Testis (tissue), 3 donors: ENCODE results near the gene PDE7B. TPM values are rescaled to one million over a fixed set of nuclear protein-coding genes. Genes with fewer than 3 reads are reported as not detected.

Experiments used
- DNase-seq: peaks from one replicate; pipeline ENCODE4 v3.0.0-alpha.2; 2019
- H3K27ac ChIP-seq, 2 donors: fragments of 200-600 bp; sonication (generic); one replicate each; pipeline ENCODE4 v1.5.1; 2019
- H3K27me3 ChIP-seq: fragments of 200-600 bp; sonication (generic); one replicate; pipeline ENCODE4 v1.5.1; 2019
- H3K36me3 ChIP-seq: fragments of 200-600 bp; sonication (generic); one replicate; pipeline ENCODE4 v1.5.1; 2017; ENCODE audit warnings: low read depth; ENCODE audit errors: missing control alignments
- H3K4me1 ChIP-seq: fragments of 200-600 bp; sonication (generic); one replicate; pipeline ENCODE4 v1.5.1; 2019
- H3K4me3 ChIP-seq, 2 donors: fragments of 200-600 bp; sonication (generic); one replicate each; pipeline ENCODE4 v1.5.1; 2017 to 2019
- H3K9me3 ChIP-seq: fragments of 200-600 bp; sonication (generic); one replicate; pipeline ENCODE4 v1.5.1; 2017
- CTCF ChIP-seq, 3 experiments: fragments of 450-650 bp in 2 of 3; fragments of 200-600 bp in 1 of 3; sonication (generic) in 1 of 3; IDR thresholded peaks; one replicate each; pipeline ENCODE4 v1.5.1; 2016 to 2019; ENCODE audit warnings: antibody characterized with exemption in 3 of 3, mild to moderate bottlenecking in 2 of 3, moderate library complexity in 1 of 3
- POLR2A ChIP-seq: fragments of 450-650 bp; IDR thresholded peaks from one replicate; pipeline ENCODE4 v1.6.1; 2017; ENCODE audit warnings: antibody characterized with exemption, mild to moderate bottlenecking, moderate library complexity
- WGBS, 2 donors: methylation state at CpG; one replicate each; pipeline ENCODE4 v1.1.5; 2018; 5-methylcytosine and 5-hydroxymethylcytosine counted together
- intact Hi-C: fragments of 100-400 bp; cut with DNase I; formaldehyde crosslinking; loops from one replicate; pipeline ENCODE4 v1.15.1; 2023; ENCODE audit warnings: low total_unique reads
- polyA plus RNA-seq: library from polyadenylated mRNA; stranded (reverse); fragments of 350-450 nt; fragmentation: Illumina TruSeq; extraction: RNeasy Lipid Tissue Mini Kit (QIAGEN cat#74804); gene quantifications from one replicate; pipeline ENCODE4 v1.2.3, GENCODE V29; 2014; ENCODE audit warnings: low read depth, low replicate concordance; ENCODE audit not compliant: insufficient read depth
- total RNA-seq, 2 donors: library from RNA; depleted of rRNA; stranded (reverse); fragments of >200 nt; gene quantifications; one replicate each; pipeline ENCODE4 v1.2.3, GENCODE V29; 2016

Gene PDE7B
- total and polyA plus RNA-seq, 3 donors from 2014 or later, result 3.7 to 6.9 (median 4.4) TPM

- no peak for TF ChIP-seq CTCF (IDR thresholded peaks at IDR 0.05)
- no peak for TF ChIP-seq POLR2A
- Histone ChIP-seq H3K4me1 (no peaks in the 10 kb centered on the region), H3K9me3 (no peaks in the 10 kb centered on the region), H3K27me3 (no peaks in the 10 kb centered on the region), H3K36me3 (no peaks in the 10 kb centered on the region), H3K27ac (no peak overlapping the region), H3K4me3 (no peak overlapping the region)
- no peak for DNase-seq
- WGBS, 2 donors, result 94 to 99% methylated on average over 4 of the region's 4 CpGs
- intact Hi-C loops, result no loop called here
These were observed 12.4 kb upstream of the PDE7B start for GRCh38 chr6:135839121-135839520.

- TF ChIP-seq POLR2A (no peak), CTCF (IDR thresholded peaks at IDR 0.05) (no peak)
- WGBS, 2 donors, result 81 to 86% methylated on average over 6 of the region's 6 CpGs
- Histone ChIP-seq H3K9me3 (no peaks in the 10 kb centered on the region), H3K4me1 (no peaks in the 10 kb centered on the region), H3K4me3 (no peak overlapping the region), H3K27ac (no peak overlapping the region), H3K27me3 (no peaks in the 10 kb centered on the region), H3K36me3 (no peaks in the 10 kb centered on the region)
- DNase-seq, result no peak
- intact Hi-C loops, result no loop called here
These were observed 8.7 kb upstream of the PDE7B start for GRCh38 chr6:135842618-135843392.

- Histone ChIP-seq H3K4me3 (no peak overlapping the region), H3K4me1 (no peaks in the 10 kb centered on the region), H3K36me3 (no peaks in the 10 kb centered on the region), H3K27me3 (no peaks in the 10 kb centered on the region), H3K9me3 (no peaks in the 10 kb centered on the region), H3K27ac (no peak overlapping the region)
- 80 to 87% methylated on average over 3 of the region's 3 CpGs for WGBS, 2 donors
- TF ChIP-seq POLR2A (no peak), CTCF (IDR thresholded peaks at IDR 0.05) (no peak)
- DNase-seq, result no peak
- intact Hi-C loops, result no loop called here
These were observed 619 bp upstream of the PDE7B start for GRCh38 chr6:135850882-135851281.

- Histone ChIP-seq H3K36me3 (no peaks in the 10 kb centered on the region), H3K27me3 (no peaks in the 10 kb centered on the region), H3K27ac (no peak overlapping the region), H3K4me3 (no peak overlapping the region), H3K4me1 (no peaks in the 10 kb centered on the region), H3K9me3 (no peaks in the 10 kb centered on the region)
- TF ChIP-seq CTCF (IDR thresholded peaks at IDR 0.05), result no peak
- TF ChIP-seq POLR2A, result no peak
- no peak for DNase-seq
- 59 to 69% methylated on average over 1 of the region's 1 CpG for WGBS, 2 donors
- intact Hi-C loops, result no loop called here
These were observed 1.2 kb downstream of the PDE7B start for GRCh38 chr6:135852746-135853145.

- no peak for TF ChIP-seq CTCF (IDR thresholded peaks at IDR 0.05)
- TF ChIP-seq POLR2A, result no peak
- 34 to 46% methylated on average over 5 of the region's 5 CpGs for WGBS, 2 donors
- Histone ChIP-seq H3K27me3 (no peaks in the 10 kb centered on the region), H3K36me3 (no peaks in the 10 kb centered on the region), H3K4me3 (no peak overlapping the region), H3K9me3 (no peaks in the 10 kb centered on the region), H3K4me1 (no peaks in the 10 kb centered on the region), H3K27ac (no peak overlapping the region)
- intact Hi-C loops, result no loop called here
- DNase-seq, result no peak
These were observed 1.7 kb downstream of the PDE7B start for GRCh38 chr6:135853227-135853626.
